ENCODE data around the gene PTX3.

Gene PTX3

DNA sequence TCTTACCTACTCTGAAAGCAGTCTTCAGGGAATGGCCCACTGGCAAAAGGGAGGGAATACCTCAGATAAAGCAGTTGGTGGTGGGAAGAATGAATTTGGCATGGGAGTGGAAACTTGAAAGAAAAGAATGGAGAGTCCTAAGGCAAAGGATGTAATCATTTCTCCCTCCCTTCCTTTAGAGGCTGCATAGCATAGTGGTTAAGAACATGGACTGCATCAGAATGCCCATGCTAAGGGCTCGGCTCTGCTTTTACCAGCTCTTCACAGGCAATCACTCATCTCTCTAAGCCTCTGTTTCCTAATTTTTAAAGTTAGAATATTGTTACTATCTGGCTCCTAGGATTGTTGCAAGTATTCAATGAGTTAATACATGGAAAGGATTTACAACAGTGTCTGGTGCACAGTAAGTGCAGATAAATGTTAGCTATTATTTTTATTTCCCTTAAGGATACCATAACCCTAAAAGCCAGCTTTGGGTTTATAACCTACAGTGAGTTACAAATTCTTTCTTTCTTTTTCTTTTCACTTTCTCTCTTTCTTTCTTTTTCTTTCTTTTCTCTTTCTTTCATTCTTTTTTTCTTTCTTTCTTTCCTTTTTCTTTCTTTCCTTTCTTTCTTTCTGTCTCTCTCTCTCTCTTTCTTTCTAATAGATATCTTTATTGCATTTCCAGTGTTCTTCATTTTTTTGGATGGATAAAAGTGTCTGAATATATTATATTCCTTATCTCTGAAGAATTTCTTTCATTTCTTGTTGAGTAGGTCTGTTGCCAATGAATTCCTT is 43.0 kb downstream of the PTX3 start:
- DNase-seq, result no peak

DNA sequence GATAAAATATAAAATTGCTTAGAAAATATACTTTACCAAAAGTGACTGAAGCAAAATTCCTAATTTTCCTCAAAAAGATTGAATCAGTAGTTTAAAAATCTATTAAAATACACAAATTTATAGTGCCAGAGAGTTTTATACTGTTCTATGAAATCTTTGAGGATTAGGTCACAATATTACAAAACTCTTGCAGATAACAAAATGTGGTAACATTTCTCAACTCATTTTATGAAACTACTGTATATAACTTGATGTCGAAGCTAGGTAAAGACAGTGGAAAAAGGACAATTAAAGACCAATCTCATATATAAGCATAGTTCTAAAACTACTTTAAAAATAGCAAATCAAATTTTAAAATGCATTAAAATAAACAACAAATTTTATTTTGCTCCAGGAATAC is 50.7 kb downstream of the PTX3 start:
- DNase-seq, result no peak

DNA sequence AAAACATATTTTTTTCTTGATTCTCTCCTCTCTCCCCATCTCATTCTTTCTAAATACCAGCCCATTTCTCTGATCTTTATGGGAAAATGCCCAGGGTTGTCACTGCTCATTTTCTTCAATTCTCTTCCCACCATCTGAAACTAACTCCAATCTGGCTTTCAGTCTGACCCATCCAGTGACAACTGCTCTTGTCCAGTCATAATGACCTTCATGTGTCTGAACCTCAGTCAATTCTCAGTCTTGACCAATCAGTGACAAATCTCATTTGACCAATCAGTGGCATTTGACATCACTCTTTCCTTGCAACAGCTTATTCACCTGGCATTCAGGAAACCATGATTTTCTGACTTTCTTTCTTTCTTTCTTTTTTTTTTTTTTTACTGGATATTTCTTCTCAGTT is 51.5 kb downstream of the PTX3 start:
- no peak for DNase-seq

DNA sequence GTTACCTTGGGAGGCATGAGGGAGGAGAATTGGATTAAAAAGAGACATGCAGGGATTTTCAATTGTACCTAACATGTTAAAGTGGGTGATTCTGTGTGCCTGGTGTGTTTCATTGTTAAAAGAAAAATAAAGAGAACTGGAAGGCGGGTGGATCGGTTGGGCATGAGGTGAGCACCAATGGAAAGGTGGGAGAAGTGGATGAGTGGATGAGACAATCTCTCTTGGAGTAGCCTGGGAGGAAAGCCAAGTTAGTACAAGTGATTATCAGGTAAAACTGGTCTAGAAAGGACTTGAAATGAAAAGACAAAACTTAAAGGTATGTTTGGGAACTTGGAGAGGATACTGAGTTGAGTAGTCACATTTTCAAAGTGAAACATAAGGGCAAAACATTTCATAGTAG is 54.5 kb downstream of the PTX3 start:
- DNase-seq, result no peak

Measured in stimulated activated CD4-positive, alpha-beta T cell treated with anti-CD3 and anti-CD28 coated beads, Interleukin-12 subunit alpha, Interleukin-12 subunit beta, amount 100 ng/mL, for 4 hours (primary cell).